Spleen (tissue), 7 donors: ENCODE data around the gene ACER2.

ENCODE experiments used
- CTCF ChIP-seq, 11 experiments: fragments of 200-600 bp in 7 of 11; fragments of 450-650 bp in 4 of 11; sonication (generic) in 4 of 11; IDR thresholded peaks in 8 of 11; conservative IDR thresholded peaks in 3 of 11; 1 replicate in 7 of 11; 2 replicates in 4 of 11; pipeline versions ENCODE4 v1.4.0 to v1.8.0; 2016 to 2021; ENCODE audit warnings: antibody characterized with exemption in 11 of 11, inconsistent platforms in 4 of 11, mild to moderate bottlenecking in 1 of 11
- POLR2A ChIP-seq, 3 donors: fragments of 450-650 bp; IDR thresholded peaks; one replicate each; pipeline ENCODE4 v1.5.1; 2017; ENCODE audit warnings: antibody characterized with exemption in 3 of 3, mild to moderate bottlenecking in 1 of 3
- POLR2AphosphoS5 ChIP-seq, 3 donors: sonication (generic); formaldehyde crosslinking; IDR thresholded peaks; one replicate each; pipeline ENCODE4 v1.5.1; 2017; ENCODE audit warnings: antibody characterized with exemption in 3 of 3
- donor health status: DM: no; HTN: no; CAD: no; lungs with moderate emphysema.
- donor health status: DM: no; HTN: no; CAD: no.
- donor health status: DM: no; HTN: no; CAD: no.

GRCh38 chr9:19495186-19496028, 86.6 kb downstream of the ACER2 start:
- TF ChIP-seq CTCF (IDR thresholded peaks at IDR 0.05 in 8 of 11, conservative IDR thresholded peaks at IDR 0.05 in 3 of 11) (no peak), POLR2A (IDR thresholded peaks at IDR 0.05) (no peak), POLR2AphosphoS5 (IDR thresholded peaks at IDR 0.05) (no peak)
